Loucy (cell line): ENCODE measurements around the gene FOXK1.

Experiments
- H2AFZ ChIP-seq: fragments of 200-600 bp; sonication (generic); 2 replicates; pipeline ENCODE4 v1.6.0; 2016; ENCODE audit warnings: antibody characterized with exemption, mild to moderate bottlenecking, low read length, moderate library complexity
- H3F3A ChIP-seq: fragments of 200-600 bp; 2 replicates; pipeline ENCODE4 v1.6.0; 2016; ENCODE audit warnings: antibody characterized with exemption, low read depth, mild to moderate bottlenecking
- H3K27me3 ChIP-seq: fragments of 200-600 bp; sonication (generic); 2 replicates; pipeline ENCODE4 v1.6.1; 2014; ENCODE audit warnings: low read length, mild to moderate bottlenecking; ENCODE audit not compliant: insufficient read depth, poor library complexity, severe bottlenecking
- H3K36me3 ChIP-seq: fragments of 200-600 bp; sonication (generic); 2 replicates; pipeline ENCODE4 v1.6.1; 2016; ENCODE audit warnings: low read length; ENCODE audit not compliant: insufficient read depth
- H3K4me1 ChIP-seq: fragments of 200-600 bp; sonication (generic); 2 replicates; pipeline ENCODE4 v1.5.1; 2014; ENCODE audit warnings: low read length, mild to moderate bottlenecking; ENCODE audit not compliant: insufficient read depth, poor library complexity, severe bottlenecking
- H3K4me2 ChIP-seq: fragments of 200-600 bp; sonication (generic); 2 replicates; pipeline ENCODE4 v1.6.0; 2014; ENCODE audit warnings: antibody characterized with exemption, low read length, low read depth, mild to moderate bottlenecking; ENCODE audit not compliant: poor library complexity, severe bottlenecking
- H3K4me3 ChIP-seq: fragments of 200-600 bp; sonication (generic); 2 replicates; pipeline ENCODE4 v1.5.1; 2014; ENCODE audit warnings: low read length, mild to moderate bottlenecking, mixed read lengths; ENCODE audit not compliant: poor library complexity, severe bottlenecking
- H3K79me2 ChIP-seq: fragments of 200-600 bp; sonication (generic); 2 replicates; pipeline ENCODE4 v1.6.1; 2014; ENCODE audit warnings: low read length; ENCODE audit not compliant: insufficient read depth
- H3K9ac ChIP-seq: fragments of 200-600 bp; sonication (generic); 2 replicates; pipeline ENCODE4 v1.6.0; 2014; ENCODE audit warnings: mild to moderate bottlenecking, low read depth, low read length, moderate library complexity; ENCODE audit not compliant: poor library complexity, severe bottlenecking
- H3K9me2 ChIP-seq: fragments of 200-600 bp; sonication (generic); replicated peaks from 2 replicates; pipeline ENCODE4 v1.6.1; 2016; ENCODE audit warnings: low read depth, low read length, mixed read lengths
- H3K9me3 ChIP-seq: fragments of 200-600 bp; sonication (generic); 2 replicates; pipeline ENCODE4 v1.6.1; 2014; ENCODE audit warnings: mild to moderate bottlenecking, antibody characterized with exemption, low read length, low read depth; ENCODE audit not compliant: insufficient read depth
- H4K20me1 ChIP-seq: fragments of 200-600 bp; sonication (generic); 2 replicates; pipeline ENCODE4 v1.6.0; 2014; ENCODE audit warnings: antibody characterized with exemption, low read length, mild to moderate bottlenecking; ENCODE audit not compliant: insufficient read depth, poor library complexity, severe bottlenecking
- EZH2phosphoT487 ChIP-seq: fragments of 200-600 bp; IDR thresholded peaks from 2 replicates; pipeline ENCODE4 v1.6.1; 2018; ENCODE audit warnings: antibody characterized with exemption, mild to moderate bottlenecking, moderate library complexity, borderline replicate concordance
- TF ChIP-seq, protein P1 (sequence below): fragments of 200-600 bp; sonication (generic); conservative IDR thresholded peaks from 2 replicates; pipeline ENCODE4 v1.5.1; 2014; ENCODE audit warnings: mild to moderate bottlenecking, antibody characterized with exemption, low read length

FOXK1 gene

DNA sequence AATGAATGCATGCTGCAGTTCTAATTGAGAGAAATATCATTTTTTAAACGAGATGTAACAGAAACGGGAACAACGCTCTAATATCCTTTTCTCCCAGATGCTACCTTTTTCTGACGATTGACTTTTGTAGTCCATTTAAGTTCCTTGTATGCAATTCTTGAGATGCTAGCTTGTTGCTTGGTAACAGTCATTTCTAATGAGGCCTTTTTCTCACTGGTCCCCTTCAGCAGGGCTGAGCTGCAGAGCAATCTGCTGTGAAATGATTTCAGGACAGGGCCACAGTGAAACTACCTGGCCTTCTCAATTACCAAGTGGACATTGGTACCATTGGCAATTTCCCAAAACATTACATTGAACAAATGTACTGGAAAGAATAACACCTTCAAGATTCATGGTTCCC, 26.2 kb upstream of the FOXK1 start:
- H3K4me2 ChIP-seq = no peak overlapping the region
- H3K9me3 ChIP-seq = peaks cover 8% of the 10 kb centered on the region; the same call in 1 of the 2 replicates
- no peaks in the 10 kb centered on the region for H3K79me2 ChIP-seq

DNA sequence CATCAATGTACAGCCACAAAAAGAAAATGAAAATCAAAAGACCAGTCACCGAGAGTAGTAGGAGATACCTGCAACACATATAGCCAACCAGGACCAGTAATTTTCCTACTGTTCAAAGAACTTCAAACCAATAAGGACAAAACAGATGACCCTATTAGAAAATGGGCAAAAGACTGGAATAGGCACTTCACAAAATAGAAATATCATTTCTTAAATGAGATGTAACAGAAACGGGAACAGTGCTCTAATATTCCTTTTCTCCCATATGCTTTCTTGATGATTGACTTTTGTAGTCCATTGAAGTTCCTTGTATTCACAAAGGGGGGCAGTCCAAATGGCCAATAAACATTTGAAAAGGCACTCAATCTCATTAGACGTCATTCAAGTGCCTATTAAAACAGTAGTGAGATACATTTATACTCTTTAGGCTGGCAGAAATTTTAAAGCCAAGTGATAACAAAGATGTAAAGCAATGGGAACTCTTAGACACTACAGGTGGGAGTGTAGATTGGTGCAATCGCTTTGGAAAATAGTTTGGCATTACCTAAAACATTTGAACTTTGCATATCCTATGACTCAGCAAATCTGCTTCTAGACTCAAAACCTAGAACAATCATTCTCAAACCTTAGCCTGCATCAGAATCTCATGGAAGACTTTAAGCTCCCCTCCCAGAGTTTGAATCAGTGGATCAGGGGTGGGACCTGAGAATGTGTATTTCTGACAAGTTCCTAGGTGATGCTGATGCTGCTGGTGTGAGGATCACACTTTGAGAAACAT, 24.3 kb upstream of the FOXK1 start:
- TF ChIP-seq EZH2phosphoT487 = no peak
- TF ChIP-seq, protein P1, sequence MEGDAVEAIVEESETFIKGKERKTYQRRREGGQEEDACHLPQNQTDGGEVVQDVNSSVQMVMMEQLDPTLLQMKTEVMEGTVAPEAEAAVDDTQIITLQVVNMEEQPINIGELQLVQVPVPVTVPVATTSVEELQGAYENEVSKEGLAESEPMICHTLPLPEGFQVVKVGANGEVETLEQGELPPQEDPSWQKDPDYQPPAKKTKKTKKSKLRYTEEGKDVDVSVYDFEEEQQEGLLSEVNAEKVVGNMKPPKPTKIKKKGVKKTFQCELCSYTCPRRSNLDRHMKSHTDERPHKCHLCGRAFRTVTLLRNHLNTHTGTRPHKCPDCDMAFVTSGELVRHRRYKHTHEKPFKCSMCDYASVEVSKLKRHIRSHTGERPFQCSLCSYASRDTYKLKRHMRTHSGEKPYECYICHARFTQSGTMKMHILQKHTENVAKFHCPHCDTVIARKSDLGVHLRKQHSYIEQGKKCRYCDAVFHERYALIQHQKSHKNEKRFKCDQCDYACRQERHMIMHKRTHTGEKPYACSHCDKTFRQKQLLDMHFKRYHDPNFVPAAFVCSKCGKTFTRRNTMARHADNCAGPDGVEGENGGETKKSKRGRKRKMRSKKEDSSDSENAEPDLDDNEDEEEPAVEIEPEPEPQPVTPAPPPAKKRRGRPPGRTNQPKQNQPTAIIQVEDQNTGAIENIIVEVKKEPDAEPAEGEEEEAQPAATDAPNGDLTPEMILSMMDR = no peak
- Histone ChIP-seq H3K36me3 (no peaks in the 10 kb centered on the region), H2AFZ (no peak overlapping the region), H3K9me2 (no peaks in the 10 kb centered on the region), H3F3A (no peaks in the 10 kb centered on the region), H3K9ac (no peak overlapping the region), H3K4me1 (no peaks in the 10 kb centered on the region), H3K4me2 (no peak overlapping the region), H3K79me2 (no peaks in the 10 kb centered on the region), H3K9me3 (peaks cover 8% of the 10 kb centered on the region; the same call in 1 of the 2 replicates), H4K20me1 (no peaks in the 10 kb centered on the region), H3K4me3 (no peak overlapping the region), H3K27me3 (peaks cover 7% of the 10 kb centered on the region)

More for the DNA sequence above, 26.2 kb upstream of the FOXK1 start:
- no peaks in the 10 kb centered on the region for H3K9me2 ChIP-seq
- no peaks in the 10 kb centered on the region for H3K36me3 ChIP-seq
- no peak overlapping the region for H3K4me3 ChIP-seq
- TF ChIP-seq EZH2phosphoT487 = no peak
- TF ChIP-seq, protein P1 = no peak
- H2AFZ ChIP-seq = no peak overlapping the region
- H3K9ac ChIP-seq = no peak overlapping the region
- H4K20me1 ChIP-seq = no peaks in the 10 kb centered on the region
- no peaks in the 10 kb centered on the region for H3K27me3 ChIP-seq
- no peaks in the 10 kb centered on the region for H3K4me1 ChIP-seq
- no peaks in the 10 kb centered on the region for H3F3A ChIP-seq

DNA sequence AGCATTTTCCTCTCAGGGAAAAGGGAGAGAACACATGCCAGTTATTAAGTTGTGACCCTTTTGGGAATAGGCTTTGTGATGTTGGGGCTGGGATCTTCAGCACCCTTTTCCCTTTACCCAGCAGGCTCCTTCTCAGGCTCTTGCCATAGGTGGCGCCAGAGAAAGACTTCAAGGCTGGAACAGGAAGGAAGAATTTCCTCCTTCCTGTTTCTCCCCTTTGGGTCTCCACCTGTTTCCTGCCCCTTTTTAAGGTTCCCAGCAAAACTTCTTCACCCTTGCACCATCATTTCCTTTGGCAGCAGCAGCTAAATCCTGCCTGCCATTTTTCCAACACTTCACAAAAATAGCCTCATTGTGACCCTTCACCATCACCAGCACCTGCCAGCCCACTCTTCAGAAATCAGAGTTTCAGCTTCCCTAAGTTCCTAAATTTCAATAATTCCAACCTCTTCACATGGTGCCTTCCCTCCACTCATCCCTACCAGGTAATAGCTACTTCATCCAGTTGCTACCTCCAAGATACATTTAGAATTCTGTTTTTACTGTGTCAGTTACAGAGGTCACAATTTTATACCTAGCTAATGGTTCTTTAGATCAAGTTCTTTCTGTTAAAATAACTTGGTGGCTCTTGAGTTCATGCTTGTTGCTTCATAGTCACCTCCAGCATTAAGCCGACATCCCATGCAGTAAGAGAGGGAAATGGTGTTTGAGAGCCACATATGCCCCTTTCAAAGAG, 22.4 kb upstream of the FOXK1 start:
- Histone ChIP-seq H3K27me3 (peaks cover 7% of the 10 kb centered on the region), H3K36me3 (no peaks in the 10 kb centered on the region), H4K20me1 (no peaks in the 10 kb centered on the region), H3K9ac (no peak overlapping the region), H3K4me1 (no peaks in the 10 kb centered on the region), H3K4me3 (no peak overlapping the region), H3F3A (no peaks in the 10 kb centered on the region), H3K79me2 (no peaks in the 10 kb centered on the region), H2AFZ (peak overlapping the region; percentile 22; the same call in 1 of the 2 replicates), H3K4me2 (no peak overlapping the region), H3K9me3 (peaks cover 8% of the 10 kb centered on the region; the same call in 1 of the 2 replicates), H3K9me2 (no peaks in the 10 kb centered on the region)
- TF ChIP-seq, protein P1 = peak; percentile 44
- TF ChIP-seq EZH2phosphoT487 = no peak
